HG03095 (cell line): Measurements from ENCODE around the gene MINDY4B.
"Not testable (repeated sequence)": the region's sequence is repeated elsewhere in the genome, so short reads cannot be mapped to it uniquely, and the experiment has no call there.

Experiments used
- ATAC-seq: cut with Tn5 transposase; IDR thresholded peaks from one replicate; pipeline ENCODE4 v1.9.1; 2021; ENCODE audit warnings: moderate library complexity; ENCODE audit not compliant: unreplicated experiment

MINDY4B gene

DNA sequence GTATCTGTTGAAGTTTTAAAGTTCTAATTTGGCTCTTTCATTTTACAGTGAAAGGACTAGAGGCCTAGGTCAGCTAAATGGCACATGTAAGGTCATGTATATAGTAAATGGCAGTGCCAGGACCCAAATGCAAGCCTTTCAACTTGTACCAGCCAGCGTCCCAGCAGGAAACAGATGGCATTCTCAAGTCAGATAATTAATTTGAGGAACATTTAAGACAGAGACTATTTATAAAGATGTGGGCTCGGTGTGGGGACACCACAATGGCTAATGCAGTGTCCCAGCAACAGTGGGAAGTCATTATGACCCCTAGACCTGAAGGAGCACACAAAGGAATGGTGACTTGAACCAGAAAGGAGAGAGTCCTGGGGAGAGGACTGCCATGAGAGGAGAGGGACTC lies 6.1 kb downstream of the MINDY4B start:
- no peak for ATAC-seq

DNA sequence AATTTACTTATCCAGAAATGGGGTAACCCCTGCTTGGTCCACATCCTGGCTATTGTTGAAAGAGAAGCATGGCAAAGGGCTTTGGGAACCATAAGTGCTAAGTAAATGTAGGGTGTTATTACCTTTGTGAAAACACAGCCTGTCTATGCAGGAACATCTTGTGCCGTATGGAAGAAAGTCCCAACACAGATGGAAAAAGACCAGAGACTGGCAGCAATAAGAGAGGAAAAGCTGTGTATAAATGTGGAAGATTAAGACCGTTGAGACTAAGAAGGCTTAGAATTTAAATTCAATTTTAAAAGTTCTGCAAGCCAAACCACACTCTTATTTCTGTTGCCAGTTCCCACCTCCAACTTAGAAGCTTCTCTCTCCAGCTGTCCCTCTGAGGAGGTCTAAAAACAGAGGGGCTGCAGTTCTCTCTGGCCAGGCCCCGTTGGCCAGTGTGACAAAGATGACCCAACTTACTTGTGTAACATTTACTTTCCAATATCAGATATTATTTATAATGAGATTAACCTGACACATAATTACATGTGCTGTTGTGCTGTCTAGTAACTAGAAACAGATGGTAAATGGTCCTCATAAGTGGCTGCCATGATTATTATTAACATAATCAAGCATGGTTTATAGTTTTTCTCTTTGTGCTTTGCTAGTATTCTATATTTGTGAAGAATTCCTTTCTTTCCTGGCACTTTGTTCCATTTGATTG lies 7.0 kb downstream of the MINDY4B start:
- ATAC-seq = no peak

DNA sequence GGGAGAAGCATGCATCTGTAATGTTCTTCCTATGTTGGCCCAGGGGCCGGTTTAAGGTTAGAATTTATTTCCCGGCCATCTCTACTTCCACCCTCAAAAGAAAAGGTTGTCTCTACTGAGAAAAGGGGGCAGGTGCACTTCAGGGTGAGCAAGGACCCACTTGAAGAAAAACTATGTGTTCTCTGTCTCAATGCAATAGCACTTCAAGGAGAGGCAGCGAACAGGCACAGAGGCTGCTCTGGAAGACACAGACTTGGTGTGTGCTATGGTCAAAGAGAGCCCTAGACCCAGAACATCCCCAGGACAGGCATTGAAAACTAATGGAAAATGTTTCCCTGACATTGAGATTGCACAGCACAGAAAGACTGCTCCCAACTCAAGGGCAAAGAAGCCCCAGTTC lies 7.6 kb downstream of the MINDY4B start:
- ATAC-seq = no peak

DNA sequence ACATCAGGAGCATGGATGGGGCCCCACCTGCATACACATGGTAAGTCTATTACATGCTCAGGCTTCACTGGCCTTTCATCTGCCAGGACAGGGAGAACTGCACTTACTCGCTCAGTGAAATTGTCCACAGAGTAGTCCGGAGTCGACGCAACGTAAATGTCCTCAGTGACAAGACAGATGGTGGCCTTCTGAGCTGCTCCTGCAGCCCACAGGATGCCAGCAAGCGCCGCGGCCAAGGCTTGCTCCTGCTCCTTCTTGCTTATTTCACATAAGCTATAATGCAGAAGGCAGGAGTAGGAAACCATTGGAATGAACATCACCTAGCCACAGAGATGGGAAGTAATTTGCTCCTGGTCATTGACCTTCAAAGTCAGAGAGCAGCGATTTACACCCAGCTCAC lies 14.4 kb downstream of the MINDY4B start:
- ATAC-seq = no peak

DNA sequence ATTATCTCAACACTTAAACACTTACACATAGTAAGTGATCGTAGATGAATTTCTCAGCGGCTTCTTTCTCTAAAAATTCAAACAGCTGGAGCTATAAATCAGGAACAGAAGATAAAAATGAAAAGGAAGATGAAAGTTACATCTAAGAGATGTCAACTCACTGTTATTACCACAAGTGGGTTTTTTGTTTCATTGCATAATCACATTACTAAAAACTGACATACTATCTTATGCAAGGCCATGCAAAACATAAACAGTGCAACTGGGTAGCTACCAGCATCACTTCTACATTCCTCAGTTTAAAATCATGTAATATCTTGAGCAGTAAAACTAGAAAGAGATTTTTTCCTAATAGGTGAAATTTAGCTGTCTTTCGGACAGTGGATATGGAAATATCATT lies 14.9 kb downstream of the MINDY4B start:
- ATAC-seq = no peak

DNA sequence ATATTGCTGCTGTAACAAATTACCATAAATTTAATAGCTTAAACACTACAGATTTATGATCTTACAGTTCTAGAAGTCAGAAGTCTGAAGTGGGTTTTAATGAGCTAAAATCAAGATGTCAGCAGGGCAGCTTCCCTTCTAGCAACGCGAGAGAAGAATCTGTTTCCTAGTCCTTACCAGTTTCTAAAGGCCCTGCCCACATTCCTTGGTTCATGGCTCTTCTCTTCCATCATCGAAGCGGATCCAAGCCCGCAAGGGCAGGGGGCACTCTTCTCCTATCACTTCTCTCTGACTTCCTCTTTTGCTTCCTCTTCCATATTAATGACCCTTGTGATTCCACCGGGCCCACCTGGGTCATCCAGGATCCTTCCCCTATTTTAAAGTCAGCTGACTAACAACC lies 16.1 kb downstream of the MINDY4B start:
- no peak for ATAC-seq

DNA sequence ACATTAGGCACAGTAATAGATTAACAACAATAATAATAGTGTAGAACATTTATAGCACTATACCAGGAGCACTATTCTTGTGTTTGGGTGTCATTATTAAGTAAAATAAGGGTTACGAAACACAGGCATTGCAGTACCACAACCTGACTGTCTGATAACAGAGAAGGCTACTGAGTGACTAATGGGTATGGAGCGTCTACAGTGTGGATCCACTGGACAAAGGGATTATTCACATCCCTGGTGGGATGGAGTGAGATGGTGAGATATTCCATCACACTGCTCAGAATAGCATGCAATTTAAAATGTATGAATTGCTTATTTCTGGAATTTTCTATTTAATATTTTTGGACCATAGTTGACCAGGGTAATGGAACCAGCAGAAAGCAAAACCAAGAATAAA lies 18.2 kb downstream of the MINDY4B start:
- ATAC-seq = no peak

DNA sequence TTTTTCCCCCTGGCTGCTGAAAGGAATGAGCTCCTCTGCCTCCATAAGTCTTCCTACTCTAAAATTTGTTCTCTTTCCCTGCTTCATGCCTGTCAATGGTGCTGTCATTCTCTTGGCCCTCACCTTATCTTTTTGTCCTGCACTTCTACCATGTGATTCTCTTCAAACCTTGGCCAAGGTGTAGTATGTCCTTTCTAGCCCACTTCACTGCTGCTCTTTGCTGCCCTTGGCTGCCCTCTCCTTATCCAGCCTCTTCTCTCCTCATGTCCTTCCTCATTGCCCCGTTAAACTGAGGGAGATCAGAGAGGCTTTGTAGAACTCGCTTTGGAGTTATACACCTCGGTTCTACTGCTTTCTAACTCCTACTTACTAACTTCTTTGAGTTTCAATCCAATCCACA lies 19.7 kb downstream of the MINDY4B start:
- ATAC-seq = no peak

DNA sequence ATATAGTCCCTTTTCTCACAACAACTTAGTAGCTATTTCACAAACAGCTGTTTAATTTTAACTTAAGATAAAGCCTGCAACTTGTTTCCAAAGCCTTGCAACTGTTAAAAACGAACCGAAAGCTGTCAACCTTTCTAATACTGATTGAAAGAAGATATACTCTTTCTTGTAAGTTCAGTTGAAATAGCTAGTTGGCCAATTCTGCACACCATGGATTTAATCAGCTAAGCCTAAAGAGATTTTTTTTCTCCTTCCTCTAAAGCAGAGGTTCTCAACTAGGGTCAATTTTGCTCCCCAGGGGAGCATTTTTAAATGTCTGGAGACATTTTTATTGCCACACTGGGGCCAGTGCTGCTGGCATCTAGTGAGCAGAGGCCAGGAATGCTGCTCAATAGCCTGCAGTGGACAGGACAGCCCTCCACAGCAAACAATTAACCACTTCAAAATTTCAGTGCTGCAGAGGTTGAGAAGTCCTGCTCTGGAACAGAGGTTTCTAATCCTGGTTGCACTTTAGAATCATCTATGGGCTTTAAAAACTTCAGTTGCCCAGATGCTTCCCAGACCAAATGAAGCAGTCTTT lies 26.2 kb downstream of the MINDY4B start:
- ATAC-seq = no peak

DNA sequence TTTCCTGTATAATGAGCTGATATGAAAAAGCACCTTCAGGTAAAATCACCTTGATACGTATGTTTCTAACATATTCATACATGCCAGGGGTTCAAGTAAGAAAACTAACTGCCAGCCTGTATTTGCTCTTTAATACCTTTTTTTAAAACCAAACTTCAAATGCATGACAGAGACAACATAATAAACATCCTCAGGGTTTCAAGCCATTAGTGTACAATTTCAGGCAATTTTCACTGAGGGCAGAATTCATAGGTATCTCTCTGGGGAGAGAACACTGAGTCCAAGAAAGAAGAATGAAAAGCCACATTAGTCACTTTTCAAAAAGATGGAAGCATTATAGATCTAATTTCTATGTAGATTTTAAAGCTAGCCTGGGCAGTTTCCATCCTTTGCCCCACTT lies 26.9 kb downstream of the MINDY4B start:
- ATAC-seq = no peak

DNA sequence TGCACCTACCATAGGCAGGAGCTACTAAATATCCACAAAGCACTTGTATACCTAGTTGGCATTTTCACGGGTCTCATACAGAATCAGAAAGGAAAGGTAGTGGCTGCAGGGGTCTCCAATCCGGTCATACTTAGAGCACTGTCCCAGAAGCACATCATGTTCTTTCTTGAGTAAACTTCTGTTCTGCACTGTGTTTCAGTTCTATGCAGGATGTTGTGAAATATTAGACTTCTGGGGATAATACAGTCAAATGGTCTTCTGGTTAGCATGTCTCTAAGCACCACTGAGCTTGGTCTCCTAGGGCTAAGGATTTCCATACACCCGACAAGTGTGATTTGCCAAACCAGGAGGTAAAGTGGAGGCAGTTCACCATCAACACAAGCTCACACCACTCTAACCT lies 27.9 kb downstream of the MINDY4B start:
- ATAC-seq = no peak

DNA sequence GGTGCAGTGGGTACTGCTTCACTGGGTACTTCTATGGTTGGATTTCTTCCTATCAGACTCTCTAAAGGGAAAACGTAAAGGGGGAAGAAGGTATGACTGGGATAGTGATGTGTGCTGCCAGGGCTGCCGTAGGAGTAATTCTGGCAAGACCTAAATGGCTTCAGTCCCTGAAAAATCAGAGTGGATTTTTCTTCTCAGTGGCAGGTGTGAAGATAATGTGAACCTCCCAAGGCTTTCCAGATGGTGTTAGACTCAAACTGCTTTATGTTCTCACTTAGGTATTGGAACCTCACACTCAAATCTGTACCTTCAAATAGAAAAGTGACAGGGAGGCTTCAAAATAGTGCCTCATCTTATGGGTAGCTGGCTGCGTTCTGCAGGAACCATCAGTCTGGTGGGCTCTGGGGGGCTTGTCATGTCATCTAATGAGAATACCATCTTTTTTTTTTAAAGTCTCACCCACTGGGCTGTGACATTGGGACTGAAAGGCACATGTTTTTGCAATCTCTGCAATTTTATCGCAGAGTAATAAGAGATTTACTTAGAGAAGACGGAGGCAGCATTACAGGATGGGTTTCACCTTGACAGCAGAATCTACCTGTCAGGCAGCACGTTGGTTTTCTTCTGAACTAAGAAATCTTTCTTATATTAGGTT lies 28.5 kb downstream of the MINDY4B start:
- no peak for ATAC-seq

DNA sequence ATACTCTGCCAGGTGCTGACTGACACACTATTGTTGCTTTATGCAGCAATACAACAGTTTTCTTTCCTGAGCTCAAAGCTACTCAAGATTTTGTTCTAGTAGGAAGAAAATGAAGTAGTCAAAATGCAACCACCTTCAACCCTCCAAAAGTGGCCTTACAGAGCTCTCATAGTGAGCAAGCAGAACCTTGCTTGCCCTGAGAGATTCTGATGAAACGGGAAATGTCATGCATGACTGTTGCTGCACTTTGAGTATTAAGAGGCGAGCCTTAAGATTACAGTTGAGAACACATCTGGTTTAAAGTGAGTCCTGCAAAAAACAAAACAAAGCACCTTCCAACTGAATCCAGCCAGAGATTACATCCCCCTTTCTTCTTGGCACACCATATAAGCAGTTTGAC lies 29.7 kb downstream of the MINDY4B start:
- ATAC-seq = peak; percentile 90

DNA sequence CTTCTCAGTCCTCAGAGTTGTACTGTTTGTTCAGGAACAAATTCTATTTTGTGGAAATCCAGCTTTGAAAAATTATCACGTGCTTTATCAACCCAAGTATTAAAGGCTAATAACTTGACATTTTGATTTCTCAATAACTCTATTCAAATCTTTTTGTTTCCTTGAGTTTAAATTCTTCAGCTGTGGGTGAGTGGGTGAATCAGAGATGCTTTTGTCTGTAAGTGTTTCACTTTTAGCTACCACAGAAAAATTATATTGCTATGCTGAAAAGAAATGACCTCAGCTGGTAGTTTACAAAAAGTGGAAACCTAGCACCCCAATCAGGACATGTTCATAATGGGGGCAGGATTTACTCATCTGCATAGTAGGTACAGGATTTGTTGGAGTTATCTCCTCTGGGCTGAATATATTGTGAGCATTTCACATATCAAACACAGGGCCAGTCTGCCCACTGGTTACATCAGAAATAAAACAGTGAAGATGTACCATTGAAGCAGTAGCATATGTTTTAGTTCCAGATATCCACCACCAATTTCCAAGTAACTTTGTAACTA lies 30.5 kb downstream of the MINDY4B start:
- no peak for ATAC-seq

DNA sequence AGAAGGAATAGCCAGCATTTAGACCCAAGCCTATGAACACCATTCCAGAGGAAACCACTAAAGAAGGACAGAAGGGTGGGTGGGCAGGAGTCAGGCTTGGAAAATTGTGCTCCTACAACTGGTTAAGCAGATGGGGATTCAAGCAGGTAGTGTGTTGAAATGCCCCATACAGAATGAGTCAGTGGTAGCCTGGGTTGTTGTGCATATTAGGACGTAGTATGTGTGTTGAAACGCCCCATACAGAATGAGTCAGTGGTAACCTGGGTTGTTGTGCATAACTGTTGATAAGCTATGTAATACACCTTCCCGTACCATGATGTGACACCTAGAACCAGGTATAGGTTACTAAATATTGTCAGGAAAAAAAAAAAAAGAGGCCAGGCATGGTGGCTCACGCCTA lies 34.0 kb downstream of the MINDY4B start:
- no peak for ATAC-seq

DNA sequence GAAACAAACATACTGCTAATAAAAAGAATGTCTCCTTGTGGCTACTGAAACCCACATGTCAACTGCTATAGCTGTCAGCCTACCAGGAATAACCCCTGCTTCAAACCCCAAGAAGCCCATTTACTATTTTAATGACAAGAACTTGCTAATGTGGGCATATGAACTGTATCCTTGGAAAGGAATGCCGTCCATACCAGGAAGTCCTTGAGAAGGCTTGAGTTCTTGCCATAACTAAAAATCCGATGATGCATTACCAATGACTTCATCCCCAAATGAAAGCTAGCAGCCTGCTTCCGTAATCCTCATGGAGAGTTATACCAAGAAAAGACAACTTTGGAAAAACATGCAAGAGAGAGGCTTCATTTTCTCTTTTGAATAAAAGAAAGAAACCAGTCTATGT lies 34.8 kb downstream of the MINDY4B start:
- ATAC-seq = no peak

DNA sequence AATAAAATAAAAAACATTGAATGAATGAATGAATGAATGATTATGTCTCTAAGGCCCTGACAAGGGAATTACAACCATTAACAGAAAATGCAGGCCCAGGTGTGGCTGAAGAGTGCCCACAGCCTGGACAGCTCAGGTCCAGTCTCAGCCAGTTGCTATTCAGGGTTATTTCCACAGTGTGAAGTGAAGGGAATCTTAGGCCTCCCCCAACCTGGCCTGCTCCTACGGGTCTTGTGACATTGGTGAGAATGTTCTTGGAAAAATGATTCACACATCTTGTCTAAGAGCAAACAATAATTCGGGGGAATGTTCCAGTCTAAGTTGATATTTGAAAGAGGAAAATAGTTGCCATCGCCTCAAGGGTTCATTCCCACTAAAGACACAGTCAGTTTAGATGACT lies 37.0 kb downstream of the MINDY4B start:
- no peak for ATAC-seq

DNA sequence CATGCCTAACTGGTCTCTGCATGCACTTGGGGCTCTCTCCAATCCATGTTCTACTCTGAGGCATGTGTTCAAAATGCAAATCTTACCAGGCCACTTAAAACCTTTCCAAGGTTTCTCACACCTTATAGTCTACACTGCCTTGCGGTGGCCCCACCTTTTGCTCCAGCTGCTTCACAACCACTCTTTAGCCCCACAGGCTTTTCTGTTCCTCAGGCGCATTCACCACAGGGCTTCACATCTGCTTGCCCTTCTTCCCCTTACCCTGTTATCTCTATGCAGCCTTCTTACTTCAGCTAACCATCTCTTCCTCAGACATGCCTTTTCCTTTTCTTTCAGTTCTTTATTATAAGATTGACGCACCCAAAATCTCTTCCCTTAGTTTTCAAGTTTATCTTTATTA lies 37.8 kb downstream of the MINDY4B start:
- ATAC-seq = no peak

DNA sequence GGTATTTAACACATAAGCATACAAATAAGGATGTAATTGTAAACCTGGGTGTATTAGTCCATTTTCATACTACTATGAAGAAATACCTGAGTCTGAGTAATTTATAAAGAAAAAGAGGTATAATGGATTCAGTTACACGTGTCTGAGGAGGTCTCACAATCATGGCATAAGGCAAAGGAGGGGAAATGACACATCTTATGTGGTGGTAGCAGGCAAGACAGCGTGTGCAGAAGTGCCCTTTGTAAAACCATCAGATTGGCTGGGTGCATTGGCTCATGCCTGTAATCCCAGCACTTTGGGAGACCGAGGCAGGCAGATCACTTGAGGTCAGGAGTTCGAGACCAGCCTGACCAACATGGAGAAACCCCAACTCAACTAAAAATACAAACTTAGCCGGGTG lies 41.3 kb downstream of the MINDY4B start:
- ATAC-seq = not testable (repeated sequence)

DNA sequence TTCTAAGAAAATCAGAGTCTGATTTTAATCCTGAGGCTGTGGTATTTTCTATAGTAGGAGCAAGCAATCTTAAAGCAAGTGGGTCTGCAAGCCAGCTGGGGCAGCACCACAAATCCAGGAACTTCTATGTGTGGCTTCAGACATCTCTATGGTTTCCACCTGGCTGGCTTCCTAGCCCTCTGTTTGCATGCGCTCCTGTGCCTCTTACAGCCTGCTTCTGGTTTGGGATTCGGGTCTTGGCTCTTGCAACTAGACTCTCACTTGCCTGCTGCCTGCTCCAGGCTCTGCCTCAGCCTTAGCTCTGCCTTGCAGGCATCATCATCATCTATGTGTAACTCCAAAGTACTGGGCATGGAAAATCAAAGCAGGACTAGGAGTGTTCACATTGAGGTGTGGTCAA lies 43.4 kb downstream of the MINDY4B start:
- ATAC-seq = no peak

DNA sequence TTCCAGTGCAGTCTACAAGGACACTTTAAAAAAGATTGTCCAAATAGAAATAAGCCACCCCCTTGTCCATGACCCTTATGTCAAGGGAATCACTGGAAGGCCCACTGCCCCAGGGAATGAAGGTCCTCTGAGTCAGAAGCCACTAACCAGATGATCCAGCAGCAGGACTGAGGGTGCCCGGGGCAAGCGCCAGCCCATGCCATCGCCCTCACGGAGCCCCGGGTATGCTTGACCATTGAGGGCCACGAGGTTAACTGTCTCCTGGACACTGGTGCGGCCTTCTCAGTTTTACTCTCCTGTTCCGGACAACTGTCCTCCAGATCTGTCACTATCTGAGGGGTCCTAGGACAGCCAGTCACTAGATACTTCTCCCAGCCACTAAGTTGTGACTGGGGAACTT lies 47.3 kb downstream of the MINDY4B start:
- not testable (repeated sequence) for ATAC-seq

DNA sequence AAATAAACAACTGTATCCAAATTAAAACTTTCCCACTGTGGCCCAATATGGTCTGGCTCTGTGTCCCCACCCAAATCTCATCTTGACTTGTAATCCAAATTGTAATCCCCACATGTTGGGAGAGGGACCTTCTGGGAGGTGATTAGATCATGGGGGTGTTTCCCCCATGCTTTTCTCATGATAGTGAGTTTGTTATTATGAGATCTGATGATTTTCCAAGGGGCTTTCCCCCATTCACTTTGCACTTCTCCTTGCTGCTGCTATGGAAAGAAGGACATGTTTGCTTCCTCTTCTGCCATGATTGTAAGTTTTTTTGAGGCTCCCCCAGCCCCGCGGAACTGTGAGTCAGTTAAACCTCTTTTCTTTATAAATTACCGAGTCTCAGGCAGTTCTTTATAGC lies 55.0 kb downstream of the MINDY4B start:
- ATAC-seq = no peak
